ENCODE measurements around the gene ZNG1A. TPM values are rescaled to one million over a fixed set of nuclear protein-coding genes. Genes with fewer than 3 reads are reported as not detected.
"Not testable (repeated sequence)": the region's sequence is repeated elsewhere in the genome, so short reads cannot be mapped to it uniquely, and the experiment has no call there.

ZNG1A gene
- 30.9 TPM for total RNA-seq
- long read RNA-seq, transcript CBWD1-202 (15 exons, 1,706 nt) = major isoform, 105 of 154 reads
- long read RNA-seq, transcript CBWD1-207 (14 exons, 1,241 nt) = minor isoform, 8 of 154 reads
- long read RNA-seq, transcript CBWD1-205 (4 exons, 1,807 nt) = minor isoform, 5 of 154 reads
- long read RNA-seq, transcript CBWD1-201 (16 exons, 1,771 nt) = minor isoform, 14 of 154 reads
- long read RNA-seq, partial matches to known transcripts = 3 of 154 reads
- long read RNA-seq, other reads (novel, unspliced or antisense) = 14 of 154 reads

DNA sequence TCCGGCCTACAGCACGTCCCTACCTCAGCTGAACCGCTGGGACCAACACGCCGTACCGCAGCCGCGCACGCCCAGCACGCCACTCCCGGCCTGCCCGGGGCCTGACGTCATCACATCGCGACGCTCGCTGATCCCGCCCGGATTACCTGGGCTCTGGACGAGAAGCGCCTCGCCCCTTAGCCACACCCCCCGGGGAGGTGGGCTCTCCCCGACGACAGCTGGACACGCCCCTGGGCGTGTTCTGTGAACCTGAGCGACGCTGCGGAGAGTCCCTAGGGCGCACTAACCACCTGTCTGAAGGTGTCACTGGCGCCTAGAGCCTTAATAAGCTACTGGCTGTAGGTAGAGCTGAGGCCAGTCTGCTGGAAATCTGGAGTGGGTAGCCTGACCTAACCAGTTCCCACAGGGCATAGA, at the start of gene ZNG1A:
Gene ZNG1A, minus strand, starts transcription at position 87 of the 414 bp plus-strand sequence. CDS start 87 bp downstream, outside the sequence.
- not testable (repeated sequence) for DNase-seq (ENCODE audit: low spot score)

DNA sequence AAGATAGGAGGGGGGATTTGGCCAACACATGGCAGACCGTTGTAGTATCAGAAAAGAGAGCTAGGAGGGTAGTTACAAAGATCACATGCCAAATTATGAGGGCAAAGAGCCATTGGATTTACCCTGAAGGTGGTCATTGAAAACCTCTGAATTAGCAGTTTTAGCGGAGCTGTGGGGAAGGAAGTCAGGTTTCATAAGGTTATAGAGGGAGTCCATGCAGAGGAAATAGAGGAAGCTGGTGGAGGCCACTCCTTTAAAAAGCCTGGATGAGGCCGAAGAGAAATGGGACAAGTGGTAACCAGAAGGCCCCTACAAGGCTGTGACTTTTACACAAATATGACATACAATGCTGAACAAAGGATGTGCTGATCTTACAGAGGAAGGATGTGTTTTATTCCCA, 49.0 kb upstream of the ZNG1A start:
- DNase-seq (ENCODE audit: low spot score) = no peak

DNA sequence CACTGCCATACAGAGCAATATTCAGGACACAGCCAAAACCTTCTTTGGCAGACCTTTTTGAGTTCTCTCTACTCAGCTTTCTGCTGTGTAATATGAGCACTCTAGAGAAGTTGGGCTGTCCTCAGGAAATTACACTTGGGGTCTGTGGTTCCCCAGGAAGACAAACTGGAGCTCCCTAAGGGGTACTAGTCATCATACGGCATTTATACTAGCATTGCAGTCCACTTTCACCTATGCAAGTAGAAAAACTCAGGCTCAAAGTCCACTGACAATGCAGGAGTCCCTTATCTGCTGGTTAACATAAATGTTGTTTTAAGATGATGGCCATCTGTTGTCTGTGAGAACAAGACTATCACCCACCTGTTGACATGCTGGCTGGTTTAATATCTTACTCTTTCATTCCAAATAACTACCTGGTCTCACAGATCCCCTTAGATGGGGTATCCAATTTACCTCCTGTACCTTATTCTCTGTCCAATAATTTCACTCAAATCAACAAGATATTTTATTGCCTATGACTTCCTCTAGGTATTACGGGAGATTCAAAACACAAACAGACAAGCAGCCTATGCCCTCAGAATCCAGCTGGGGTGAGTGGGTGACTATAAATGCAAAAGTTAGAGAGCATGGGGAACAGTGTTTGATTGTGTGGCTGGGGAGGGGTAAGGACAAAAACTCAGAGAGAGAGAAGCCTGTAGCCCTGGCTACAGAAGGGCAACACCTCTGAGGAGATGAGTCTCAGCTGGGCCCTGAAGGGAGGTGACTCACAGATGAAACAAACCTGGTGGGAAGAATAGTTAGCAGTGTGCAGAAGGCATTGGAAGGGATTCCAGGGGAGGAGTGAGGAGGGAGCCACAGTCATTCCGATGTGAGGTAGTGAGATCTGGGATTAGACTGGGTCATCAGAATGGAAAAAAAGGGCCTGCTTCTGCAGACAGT, 46.0 kb upstream of the ZNG1A start:
- no peak for DNase-seq (ENCODE audit: low spot score)

DNA sequence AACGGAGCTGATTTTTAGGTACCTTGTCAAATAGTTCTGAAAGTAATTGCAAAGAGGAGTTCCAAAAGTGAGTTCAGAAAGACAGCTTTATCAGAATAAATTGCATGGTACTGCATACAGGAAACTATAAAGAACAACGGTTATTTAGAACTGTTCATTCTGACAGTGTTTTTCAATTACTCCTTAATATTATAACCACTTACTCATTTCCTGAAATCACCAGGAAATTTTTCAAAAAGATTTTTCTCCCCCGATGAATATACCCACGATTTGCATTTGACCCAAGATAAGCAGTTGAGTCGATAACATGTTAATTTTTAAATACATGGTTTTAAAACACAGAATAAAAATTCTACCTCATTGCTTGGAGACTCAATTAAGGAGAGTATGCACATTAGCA, 45.2 kb upstream of the ZNG1A start:
- no peak for DNase-seq (ENCODE audit: low spot score)

DNA sequence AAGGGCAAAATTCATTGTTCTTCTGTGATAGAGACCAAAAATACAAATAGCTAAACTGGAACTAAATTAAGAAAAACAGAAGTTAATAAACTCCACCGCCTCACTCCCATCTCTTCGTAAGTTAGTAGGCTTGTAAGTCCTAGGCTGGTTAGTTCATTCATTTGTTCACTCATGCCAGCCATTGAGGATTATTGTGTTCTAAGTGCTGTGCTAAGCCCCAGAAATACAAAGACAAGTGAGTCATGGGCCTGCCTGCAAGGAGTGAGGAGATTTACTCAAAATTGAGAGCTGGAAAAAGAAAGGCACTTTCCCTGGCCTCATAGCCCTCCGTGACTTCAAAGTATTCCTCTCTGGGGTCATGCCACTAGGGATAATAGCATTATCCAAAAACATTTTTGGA, 44.3 kb upstream of the ZNG1A start:
- no peak for DNase-seq (ENCODE audit: low spot score)

DNA sequence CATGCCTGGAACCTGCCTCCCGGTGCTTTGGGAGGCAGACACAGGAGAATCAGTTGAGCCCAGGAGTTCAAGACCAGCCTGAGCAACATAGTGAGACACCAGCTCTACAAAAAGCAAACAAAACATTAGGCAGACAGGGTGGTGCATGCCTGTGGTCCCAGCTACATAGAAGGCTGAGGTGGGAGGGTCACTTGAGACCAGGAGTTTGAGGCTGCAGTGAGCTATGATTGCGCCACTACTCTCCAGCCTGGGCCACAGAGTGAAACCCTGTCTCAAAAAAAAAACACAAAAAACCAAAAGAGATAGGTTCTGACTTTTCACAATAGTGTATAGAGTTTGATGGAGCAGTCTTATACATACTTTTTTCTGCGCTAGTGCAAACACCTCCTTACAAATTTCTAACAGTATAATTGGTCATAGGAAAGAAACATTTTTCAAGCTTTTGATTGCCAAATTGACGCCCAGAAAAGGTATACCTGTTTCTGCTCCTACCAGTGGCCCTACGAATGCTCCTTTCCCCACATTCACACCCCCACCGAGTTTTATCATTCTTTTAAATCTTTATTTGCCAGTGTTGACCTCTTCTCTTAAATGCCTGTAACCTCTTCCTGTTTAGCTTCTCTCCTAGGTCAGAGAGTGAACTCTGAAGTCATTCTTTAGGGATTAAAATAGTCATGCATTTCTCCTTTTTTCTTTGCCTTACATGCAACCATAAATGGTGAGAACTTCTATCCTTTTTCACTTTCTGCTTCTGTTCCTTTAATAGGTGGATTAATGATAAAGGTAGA, 43.3 kb upstream of the ZNG1A start:
- DNase-seq (ENCODE audit: low spot score) = no peak

DNA sequence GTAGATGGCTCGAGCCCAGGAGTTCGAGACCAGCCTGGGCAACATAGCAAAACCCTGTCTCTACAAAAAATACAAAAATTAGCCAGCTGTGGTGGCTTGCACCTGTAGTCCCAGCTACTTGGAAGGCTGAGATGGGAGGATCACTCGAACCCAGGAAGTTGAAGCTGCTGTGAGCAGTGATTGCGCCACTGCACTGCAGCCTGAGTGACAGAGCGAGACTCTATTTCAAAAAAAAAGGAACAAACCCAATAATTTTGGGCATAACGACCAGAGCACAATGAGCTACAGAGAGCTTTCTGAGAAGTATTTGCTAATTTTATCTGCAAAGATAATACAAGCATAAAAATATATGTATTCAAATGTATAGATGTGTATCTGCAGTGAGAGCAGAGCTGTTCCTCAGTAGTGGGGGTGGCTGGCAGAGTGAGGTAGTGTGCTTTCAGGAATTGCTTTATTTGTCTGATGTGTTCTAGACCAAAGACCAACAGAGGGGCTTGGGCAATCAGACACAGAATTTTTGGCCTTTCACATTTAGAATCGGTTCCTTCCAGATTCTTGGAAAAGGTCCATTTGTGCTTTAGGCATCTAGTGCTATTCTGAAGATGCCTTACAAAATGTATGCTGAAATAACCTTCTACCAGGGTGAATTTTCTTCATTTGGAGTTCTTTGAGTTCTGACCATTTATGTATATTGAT, 41.0 kb upstream of the ZNG1A start:
- no peak for DNase-seq (ENCODE audit: low spot score)

DNA sequence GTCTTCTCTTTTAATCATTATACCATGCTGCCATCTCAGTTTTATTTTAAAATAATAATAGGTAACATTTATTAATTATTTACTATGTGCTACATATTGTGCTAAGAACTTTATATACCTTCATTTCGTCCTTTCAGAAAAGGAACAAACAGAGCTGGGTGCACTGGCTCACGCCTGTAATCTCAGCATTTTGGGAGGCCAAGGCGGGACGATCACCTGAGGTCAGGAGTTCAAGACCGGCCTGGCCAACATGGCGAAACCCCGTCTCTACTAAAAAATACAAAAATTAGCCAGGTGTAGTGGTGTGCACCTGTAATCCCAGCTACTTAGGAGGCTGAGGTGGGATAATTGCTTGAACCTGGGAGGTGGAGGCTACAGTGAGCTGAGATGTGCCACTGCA, 40.2 kb upstream of the ZNG1A start:
- not testable (repeated sequence) for DNase-seq (ENCODE audit: low spot score)

DNA sequence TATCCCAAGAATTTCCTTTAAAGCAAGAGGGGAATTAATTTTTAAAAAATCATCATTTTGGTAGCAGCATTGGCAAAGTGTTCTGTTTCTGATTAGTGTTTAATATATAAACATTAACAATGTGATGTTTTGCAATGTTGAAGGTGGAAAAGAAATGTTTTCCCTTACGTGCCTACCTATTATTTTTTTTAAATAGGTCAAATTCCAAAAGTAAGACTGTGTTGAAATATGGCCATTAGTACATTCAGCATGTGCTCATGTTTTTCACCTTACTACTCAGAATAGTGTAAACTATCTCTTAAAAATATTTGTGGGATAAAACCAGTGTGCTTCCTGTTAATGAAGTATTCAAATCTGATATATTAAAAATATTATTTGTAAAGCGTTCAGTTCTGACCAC, 39.1 kb upstream of the ZNG1A start:
- no peak for DNase-seq (ENCODE audit: low spot score)

DNA sequence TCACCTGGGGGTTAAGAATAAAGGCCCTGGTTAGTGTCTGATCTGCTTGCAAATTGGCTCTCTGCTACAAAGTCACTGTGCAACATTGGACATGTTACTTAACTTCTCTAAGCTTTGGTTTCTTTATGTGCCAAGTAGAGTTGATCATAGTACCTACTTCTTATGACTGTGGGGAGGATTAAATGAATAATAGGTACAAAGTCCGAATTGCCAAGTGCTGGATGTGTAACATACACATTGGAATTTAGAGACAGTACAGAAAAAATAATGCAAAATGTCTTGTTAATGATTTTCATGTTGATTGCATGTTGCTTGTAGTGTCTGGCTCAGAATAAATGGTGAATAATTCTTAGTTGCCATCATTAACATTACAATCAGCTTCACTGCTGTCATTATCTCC, 38.0 kb upstream of the ZNG1A start:
- no peak for DNase-seq (ENCODE audit: low spot score)

DNA sequence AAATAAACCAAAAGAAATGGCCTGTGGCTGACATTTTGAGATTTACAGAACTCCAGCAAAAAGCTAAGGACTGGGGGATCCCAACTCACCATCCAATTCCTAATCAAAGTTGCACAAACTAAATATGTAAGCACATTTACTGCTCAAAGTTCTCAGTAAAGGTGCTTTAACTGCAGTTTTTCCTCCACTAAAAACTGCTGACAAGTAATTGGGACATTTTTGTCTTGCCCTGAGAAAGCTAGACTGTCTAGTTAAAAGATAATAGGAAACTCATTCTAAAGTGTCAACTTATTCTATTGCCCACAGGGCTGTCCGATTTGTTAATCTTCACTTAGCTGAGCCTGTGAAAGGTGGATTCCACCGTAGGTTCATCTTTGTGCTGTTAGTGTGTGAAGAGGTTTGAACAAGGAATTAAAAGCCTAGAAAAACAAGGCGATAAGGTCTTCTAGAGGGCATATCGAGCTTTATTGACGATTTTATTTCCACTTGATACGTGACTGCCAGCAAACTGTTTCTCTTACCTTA, 36.8 kb upstream of the ZNG1A start:
- no peak for DNase-seq (ENCODE audit: low spot score)

DNA sequence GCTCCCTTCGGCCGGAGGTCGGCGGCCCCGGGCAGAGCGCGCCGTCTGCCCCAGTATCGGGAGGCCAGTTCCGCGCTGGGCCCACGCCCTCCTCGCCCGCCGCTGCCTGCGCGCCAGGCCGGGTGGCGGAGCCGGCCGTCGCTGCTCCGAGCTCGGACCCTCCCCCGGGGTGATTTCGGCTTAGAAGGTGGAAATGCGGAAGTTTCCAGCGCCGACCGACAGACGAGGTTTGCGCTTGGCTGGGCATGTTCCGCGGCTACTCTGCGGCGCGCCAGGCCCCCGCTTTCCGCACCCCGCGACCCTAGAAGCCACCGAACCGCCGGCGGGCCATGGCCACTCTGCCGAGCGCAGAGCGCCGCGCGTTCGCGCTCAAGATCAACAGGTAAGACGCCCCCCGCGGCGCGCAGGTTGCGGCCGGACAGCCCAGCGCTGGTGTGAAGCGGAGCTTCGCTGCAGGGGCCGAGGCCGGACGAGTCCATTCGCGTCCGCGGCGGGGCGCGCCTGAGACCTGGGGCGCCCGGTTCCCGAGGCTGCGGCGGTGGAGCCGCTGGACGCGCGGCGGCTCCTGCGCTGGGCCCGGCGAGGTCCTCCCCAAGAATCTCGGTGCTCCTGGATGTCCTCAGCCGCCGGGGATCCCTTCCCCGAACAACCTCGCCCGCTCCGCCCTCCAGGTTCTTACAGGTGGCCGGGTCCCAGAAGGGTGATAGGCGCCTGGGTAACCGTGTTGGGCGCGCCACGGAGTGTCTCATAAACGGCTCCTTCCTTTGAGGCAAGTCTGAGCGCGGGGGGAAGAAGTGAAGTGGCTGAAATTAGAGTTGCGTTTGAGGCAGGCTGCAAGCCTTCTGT, 36.0 kb upstream of the ZNG1A start, which contains the start of gene DOCK8:
Gene DOCK8, plus strand, starts transcription at position 218 of the 846 bp plus-strand sequence. Its CDS starts 112 bp downstream, at position 330.
- peak; percentile 93 for DNase-seq (ENCODE audit: low spot score)

DNA sequence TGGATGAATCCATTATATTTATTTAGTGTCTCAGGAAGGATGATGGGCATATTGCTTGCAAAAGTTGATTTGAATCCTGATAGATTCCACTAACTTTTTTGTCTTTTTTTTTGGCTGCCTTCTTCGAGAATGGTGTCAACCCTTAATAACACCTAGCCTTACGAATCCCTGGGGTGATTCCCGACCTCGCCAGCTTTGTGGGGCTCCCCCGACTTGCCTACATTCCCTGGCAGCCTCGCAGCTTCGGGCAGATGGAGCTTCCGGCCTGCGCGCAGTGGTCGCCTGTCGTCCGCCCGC, 35.4 kb upstream of the ZNG1A start:
- no peak for DNase-seq (ENCODE audit: low spot score)

DNA sequence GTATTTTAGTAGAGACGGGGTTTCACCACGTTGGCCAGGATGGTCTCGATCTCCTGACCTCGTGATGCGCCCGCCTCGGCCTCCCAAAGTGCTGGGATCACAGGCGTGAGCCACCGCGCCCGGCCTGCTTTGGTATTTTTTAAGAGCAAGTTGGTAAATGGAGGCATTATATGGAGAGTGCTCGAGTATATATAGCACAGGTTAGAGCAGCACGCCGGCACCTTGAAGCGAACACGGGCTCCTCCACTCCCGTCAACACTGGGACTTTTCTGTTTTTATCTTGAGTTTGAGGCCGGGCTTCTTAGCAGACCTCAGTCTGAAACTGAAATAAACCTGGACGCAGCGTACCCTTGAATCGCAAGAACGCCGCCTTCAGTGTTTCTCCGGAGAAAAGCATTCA, 35.0 kb upstream of the ZNG1A start:
- not testable (repeated sequence) for DNase-seq (ENCODE audit: low spot score)

DNA sequence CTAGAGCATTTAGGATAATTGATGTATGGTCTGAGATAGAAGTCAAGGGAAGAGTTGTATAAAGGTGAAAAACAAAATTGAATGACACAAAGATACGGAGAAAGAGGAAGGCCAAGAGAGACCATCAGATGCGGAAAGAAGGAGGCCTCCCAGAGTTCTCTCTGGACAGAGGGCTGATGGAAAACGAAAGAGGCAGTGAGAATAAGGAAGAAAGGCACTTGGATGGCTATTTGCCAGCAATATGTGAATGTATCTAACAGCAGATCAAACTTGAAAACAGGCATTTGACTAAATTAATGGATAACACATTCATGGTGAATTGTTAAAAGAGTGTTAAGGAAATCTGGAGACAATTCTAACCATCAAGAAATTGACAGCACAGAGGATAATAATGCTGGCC, 33.4 kb upstream of the ZNG1A start:
- no peak for DNase-seq (ENCODE audit: low spot score)

DNA sequence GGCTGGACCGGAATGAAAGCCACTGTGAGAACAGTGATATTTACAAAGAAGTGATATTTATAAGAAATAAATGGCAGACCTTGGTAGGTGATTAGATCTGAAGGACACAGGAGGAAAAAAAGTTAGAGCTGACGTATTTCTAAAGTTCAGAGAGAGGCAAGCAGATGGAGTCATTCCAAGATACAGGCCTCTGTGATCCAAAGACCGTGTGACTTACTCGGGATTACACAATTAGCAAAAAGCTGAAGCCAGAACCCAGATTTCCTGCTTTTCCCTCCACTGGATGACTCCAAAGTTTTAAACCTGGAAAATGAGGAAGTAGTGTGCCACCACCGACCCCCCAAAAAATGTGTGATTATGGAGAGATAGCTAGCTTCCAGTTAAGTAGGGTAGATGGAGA, 32.7 kb upstream of the ZNG1A start:
- no peak for DNase-seq (ENCODE audit: low spot score)

DNA sequence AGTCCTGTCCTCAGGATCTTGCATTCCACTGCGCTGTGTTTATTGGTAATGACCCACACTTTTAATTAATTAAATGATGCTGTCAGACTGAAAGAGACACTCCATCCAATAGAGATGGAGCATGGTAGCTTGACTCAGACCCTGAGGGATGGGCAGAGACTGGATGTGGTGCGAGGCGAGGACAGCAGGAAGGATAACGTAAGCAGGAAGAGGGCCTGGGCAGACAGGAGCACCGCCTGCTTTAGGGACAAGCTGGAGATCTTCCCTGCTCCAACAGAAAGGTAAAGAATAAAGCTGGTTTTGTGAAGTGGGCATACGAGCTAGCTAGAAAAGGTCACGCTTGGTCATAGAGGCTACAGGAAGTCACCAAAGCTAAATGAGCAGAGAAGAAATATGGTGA, 32.2 kb upstream of the ZNG1A start:
- DNase-seq (ENCODE audit: low spot score) = no peak

DNA sequence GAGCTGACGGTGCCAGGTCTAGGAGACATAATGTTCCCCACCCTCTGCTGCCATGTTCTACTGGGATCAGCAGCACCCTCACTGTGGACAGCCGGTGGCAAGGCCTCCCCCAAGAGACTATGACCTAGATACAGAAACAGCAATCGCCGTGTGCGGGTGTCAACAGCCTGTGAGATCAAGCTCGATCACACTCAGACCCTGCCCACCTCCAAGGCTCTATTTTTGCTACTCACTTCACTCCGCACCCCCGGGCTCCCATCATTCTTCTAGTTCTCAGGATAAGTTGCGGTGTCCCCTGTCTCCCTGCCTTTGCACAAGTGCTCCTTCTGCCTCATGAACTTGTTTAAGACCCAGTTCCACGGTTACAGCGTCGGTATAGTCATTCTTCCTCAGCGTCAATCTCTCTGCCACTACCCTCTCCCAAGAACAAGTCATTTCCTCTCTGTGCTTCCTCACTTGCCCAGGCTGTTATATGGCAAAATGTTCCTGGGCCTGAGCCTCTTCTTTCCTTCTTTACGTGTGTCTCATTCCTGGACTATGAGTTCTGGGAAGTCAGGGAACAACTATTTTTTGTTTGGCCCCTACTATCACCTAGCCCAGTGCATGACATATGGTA, 30.4 kb upstream of the ZNG1A start:
- no peak for DNase-seq (ENCODE audit: low spot score)

DNA sequence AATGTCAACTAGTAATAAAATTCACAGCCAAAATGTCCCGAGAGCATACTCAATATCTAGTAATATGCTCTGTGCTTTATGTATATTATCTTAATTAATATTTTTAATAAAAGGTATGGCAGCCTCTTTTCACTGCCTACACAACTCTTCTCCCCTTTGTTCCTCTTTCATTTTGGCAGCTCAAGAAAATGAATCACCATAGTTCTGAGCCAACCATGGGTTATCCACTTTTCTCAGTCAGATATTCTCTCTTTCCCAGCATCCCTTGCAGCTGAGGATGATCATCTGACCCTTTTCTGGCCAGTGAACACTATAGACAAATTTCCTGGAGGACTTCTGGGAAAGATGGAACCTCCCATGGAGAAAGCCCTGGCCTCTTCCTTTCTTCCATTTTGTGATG, 27.6 kb upstream of the ZNG1A start:
- DNase-seq (ENCODE audit: low spot score) = no peak

DNA sequence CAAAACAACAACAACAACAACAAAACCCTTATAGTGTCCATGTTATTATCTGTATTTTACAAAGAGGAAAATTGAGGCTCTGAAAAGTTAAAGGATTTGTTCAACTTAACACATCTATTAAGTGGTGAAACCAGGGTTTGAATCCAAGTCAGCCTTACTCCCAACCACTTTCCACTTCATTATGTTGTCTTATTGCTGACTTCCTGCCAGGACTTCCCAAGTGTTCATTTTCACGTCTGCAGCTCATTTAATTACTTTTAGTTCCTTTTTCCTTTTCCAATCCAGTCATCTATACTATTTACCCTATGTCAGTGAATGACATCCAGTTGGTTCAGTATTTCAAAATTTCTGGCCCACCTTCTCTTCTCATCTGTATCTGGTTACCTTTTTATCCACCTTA, 20.7 kb upstream of the ZNG1A start:
- not testable (repeated sequence) for DNase-seq (ENCODE audit: low spot score)

All from mesenteric fat pad (tissue), 1 donor.